Neutrophil (primary cell): ENCODE measurements around the gene SERPINB11.

ENCODE experiments used
- H3K27ac ChIP-seq: fragments of 200-600 bp; sonication (generic); 2 replicates; pipeline ENCODE4 v1.5.1; 2016; ENCODE audit warnings: mild to moderate bottlenecking, moderate library complexity
- H3K27me3 ChIP-seq: fragments of 200-600 bp; sonication (generic); 2 replicates; pipeline ENCODE4 v1.6.0; 2016; ENCODE audit warnings: mild to moderate bottlenecking
- H3K36me3 ChIP-seq: fragments of 200-600 bp; sonication (generic); 2 replicates; pipeline ENCODE4 v1.5.1; 2017
- H3K4me1 ChIP-seq, 2 experiments: fragments of 200-600 bp in 1 of 2; sonication (generic) in 1 of 2; 1 replicate in 1 of 2; 2 replicates in 1 of 2; pipeline versions ENCODE4 v1.5.1 to v1.6.1; 2013 to 2016; ENCODE audit warnings: low read depth in 1 of 2, low read length in 1 of 2, mild to moderate bottlenecking in 1 of 2, moderate library complexity in 1 of 2; ENCODE audit not compliant: control insufficient read depth in 1 of 2, insufficient read depth in 1 of 2
- H3K4me3 ChIP-seq, 2 experiments: fragments of 200-600 bp in 1 of 2; sonication (generic) in 1 of 2; 1 replicate in 1 of 2; 2 replicates in 1 of 2; pipeline ENCODE4 v1.5.1; 2013 to 2016; ENCODE audit warnings: low read depth in 1 of 2, low read length in 1 of 2, mild to moderate bottlenecking in 1 of 2, moderate library complexity in 1 of 2
- H3K9me3 ChIP-seq: fragments of 200-600 bp; sonication (generic); 2 replicates; pipeline ENCODE4 v1.5.1; 2016
- CTCF ChIP-seq: fragments of 200-600 bp; sonication (generic); IDR thresholded peaks from 2 replicates; pipeline ENCODE4 v1.5.1; 2016; ENCODE audit warnings: antibody characterized with exemption

Gene SERPINB11

GRCh38 chr18:63736876-63737275 lies 34.1 kb downstream of the SERPINB11 start:
- TF ChIP-seq CTCF: no peak
- Histone ChIP-seq H3K4me3 (no peak overlapping the region), H3K9me3 (no peaks in the 10 kb centered on the region), H3K36me3 (no peaks in the 10 kb centered on the region), H3K4me1 (no peaks in the 10 kb centered on the region), H3K27ac (no peak overlapping the region), H3K27me3 (no peaks in the 10 kb centered on the region)

GRCh38 chr18:63741769-63742168 lies 39.0 kb downstream of the SERPINB11 start:
- TF ChIP-seq CTCF: no peak
- Histone ChIP-seq H3K4me1 (no peaks in the 10 kb centered on the region), H3K9me3 (no peaks in the 10 kb centered on the region), H3K27ac (no peak overlapping the region), H3K27me3 (no peaks in the 10 kb centered on the region), H3K4me3 (no peak overlapping the region), H3K36me3 (no peaks in the 10 kb centered on the region)

DNA sequence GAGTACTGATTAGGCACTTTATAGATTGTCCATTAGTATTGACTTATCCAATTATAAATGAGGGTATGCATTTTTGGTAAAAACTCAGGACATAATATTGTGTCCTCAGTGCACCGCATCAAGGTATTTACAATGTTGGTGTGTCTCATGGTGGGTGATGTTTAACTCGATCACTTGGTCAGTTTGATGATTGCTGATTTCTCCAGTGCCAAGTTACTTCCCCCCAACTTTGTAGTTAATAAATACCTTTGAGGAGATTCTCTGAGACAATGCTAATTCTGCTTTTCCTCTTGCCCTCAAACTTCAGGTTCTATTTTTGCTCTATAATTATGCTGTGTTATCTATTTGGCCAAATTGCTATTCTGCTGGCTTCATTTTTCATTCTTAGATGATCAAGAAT lies 44.2 kb downstream of the SERPINB11 start:
- Histone ChIP-seq H3K4me1 (no peaks in the 10 kb centered on the region), H3K36me3 (no peaks in the 10 kb centered on the region), H3K27ac (no peak overlapping the region), H3K27me3 (peaks cover 17% of the 10 kb centered on the region), H3K4me3 (no peak overlapping the region), H3K9me3 (no peaks in the 10 kb centered on the region)
- no peak for TF ChIP-seq CTCF

DNA sequence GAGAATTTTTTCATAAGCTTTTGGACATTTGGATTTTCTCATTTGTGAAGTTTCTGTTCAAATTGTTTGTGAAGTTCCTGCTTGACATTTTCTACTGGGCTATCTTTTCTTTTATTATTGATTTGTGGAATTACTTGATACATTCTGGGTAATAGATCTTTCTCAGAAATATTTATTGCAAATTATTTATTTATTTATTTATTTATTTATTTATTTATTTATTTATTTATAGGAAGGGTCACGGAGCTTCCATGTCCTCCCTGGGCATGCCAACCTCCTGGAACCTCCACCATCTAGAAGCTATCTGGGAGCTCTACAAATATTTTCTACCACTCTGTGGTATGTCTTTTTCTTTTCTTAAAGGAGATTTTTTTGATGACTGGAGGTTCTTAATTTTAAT lies 46.7 kb downstream of the SERPINB11 start:
- peaks cover 32% of the 10 kb centered on the region for H3K27me3 ChIP-seq
- H3K36me3 ChIP-seq: no peaks in the 10 kb centered on the region
- H3K9me3 ChIP-seq: no peaks in the 10 kb centered on the region
- no peak for TF ChIP-seq CTCF
- H3K4me1 ChIP-seq: no peaks in the 10 kb centered on the region
- no peak overlapping the region for H3K4me3 ChIP-seq
- no peak overlapping the region for H3K27ac ChIP-seq

GRCh38 chr18:63752636-63753035 lies 49.9 kb downstream of the SERPINB11 start:
- Histone ChIP-seq H3K36me3 (no peaks in the 10 kb centered on the region), H3K4me1 (no peaks in the 10 kb centered on the region), H3K27ac (no peak overlapping the region), H3K4me3 (no peak overlapping the region), H3K9me3 (no peaks in the 10 kb centered on the region), H3K27me3 (peaks cover 32% of the 10 kb centered on the region)
- no peak for TF ChIP-seq CTCF

- Histone ChIP-seq H3K4me3 (no peak overlapping the region), H3K27me3 (peaks cover 32% of the 10 kb centered on the region), H3K27ac (no peak overlapping the region), H3K36me3 (no peaks in the 10 kb centered on the region), H3K4me1 (no peaks in the 10 kb centered on the region), H3K9me3 (no peaks in the 10 kb centered on the region)
- no peak for TF ChIP-seq CTCF
These were observed 50.9 kb downstream of the SERPINB11 start for GRCh38 chr18:63753676-63754075.
